GM18505 (cell line): ENCODE measurements around the gene EXPH5.
"Not testable (repeated sequence)": the region's sequence is repeated elsewhere in the genome, so short reads cannot be mapped to it uniquely, and the experiment has no call there.

ENCODE experiments used
- ATAC-seq: cut with Tn5 transposase; IDR thresholded peaks from one replicate; pipeline ENCODE4 v1.9.1; 2021; ENCODE audit not compliant: unreplicated experiment
- POLR2A ChIP-seq: IDR thresholded peaks from 4 replicates; pipeline ENCODE4 v1.6.1; 2011; ENCODE audit warnings: borderline replicate concordance; ENCODE audit not compliant: insufficient read depth, insufficient read length; ENCODE audit errors: extremely low read depth

EXPH5 gene, protein sequence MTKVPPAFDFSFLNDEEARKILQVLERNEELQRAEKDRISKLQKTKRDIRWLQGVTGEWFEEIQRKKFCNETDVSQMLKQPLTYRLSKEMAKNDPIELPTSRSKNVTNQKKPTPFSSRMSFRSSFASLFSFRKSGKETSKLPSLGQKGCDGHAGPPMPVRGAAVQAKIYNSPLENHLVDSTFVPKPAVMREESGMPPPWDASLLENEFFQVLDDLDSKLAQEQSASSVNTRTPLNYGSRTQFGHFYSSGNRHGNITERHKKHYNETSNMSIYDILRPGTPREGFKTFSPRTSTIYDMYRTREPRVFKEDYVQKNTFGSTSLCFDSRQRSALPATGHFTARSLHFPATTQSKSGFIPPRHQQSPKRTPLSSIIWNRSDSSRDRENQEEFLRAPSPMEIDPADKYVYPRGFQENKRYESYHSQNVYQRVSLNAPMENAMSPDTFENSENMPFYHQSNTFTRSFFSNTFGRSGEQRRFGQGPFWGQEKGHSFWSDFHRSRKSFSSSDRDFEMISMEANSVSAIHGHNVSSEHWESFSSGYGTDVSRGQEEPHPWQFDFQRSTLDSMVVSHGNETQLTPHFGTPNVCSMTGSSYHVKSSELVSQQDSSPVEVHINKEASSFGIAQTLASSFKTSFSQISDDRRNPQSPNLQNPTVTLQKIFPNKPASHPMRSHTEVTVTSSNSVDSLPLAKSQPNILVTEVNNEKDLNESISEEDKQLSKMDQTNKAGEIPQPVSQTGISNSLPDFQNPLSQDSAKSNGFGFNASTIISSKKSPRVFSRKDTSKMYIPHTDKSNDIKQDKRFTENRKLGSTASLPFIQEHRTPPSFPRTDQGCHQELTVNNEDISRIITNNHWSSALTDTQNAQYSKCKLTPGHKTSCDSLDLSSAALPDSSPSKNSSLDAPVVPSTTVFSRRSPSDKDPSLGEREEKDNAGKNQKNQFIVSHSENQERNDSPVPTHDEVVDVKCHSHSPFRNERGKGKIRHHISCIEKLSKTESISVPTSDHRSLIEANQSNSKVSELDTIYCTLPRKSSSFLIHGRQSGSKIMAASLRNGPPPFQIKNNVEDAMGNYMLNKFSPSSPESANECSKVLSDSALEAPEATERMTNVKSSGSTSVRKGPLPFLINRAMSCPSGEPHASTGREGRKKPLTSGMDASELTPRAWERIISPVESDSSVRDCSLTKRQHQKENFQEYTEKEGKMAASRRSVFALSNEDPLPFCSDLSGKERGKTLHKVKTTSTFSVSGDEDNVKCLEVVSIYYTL (N-terminal part only)

GRCh38 chr11:108593214-108593922 lies at the start of gene EXPH5:
TSS of gene EXPH5 (minus strand) at chr11:108593768. CDS start at chr11:108593536, 232 bp downstream.
- no peak for TF ChIP-seq POLR2A

GRCh38 chr11:108641752-108642151 lies 48.2 kb upstream of the EXPH5 start:
- ATAC-seq, result not testable (repeated sequence)

More at GRCh38 chr11:108593214-108593922, at the start of gene EXPH5:
- peak; percentile 90 for ATAC-seq

DNA sequence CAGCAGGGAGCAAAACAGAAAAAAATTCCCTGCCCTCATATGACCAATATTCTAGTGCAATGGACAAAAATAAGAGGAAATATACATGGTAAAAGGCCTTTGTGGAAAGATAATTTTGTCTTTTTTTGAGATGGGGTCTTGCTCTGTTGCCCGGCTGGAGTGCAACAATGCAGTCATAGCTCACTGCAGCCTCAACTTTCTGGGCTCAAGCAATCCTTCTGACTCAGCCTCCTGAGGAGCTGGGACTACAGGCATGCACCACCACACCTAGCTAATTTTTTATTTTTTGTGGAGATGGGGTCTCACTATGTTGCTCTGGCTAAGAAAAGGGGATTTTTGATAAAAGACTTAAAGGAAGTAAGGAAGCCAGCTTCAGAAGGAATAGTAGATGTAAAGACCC lies 45.6 kb upstream of the EXPH5 start:
- no peak for ATAC-seq
- no peak for TF ChIP-seq POLR2A

GRCh38 chr11:108636222-108636621 lies 42.7 kb upstream of the EXPH5 start:
- no peak for TF ChIP-seq POLR2A
- no peak for ATAC-seq

DNA sequence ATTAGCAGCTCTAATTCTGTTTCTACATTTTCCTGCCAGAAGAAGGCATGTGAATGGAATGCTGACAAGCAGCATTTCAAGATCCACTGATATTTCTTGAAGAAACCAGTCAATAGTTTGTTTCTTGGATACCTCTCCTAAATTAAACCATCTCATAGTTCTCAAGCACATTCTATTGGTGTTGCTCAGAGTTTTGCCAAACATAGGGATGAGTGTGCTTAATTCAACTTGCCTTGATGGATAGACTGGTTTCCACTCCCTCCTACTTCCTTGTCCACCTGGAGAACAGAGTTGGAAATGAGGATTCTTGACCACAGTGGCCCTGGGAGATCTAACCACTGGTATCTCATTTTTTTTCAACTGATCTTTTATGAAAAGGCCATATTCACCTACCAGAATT lies 41.5 kb upstream of the EXPH5 start:
- ATAC-seq, result no peak
- no peak for TF ChIP-seq POLR2A

- ATAC-seq, result no peak
- no peak for TF ChIP-seq POLR2A
Measured at GRCh38 chr11:108632041-108632704, 38.6 kb upstream of the EXPH5 start.

DNA sequence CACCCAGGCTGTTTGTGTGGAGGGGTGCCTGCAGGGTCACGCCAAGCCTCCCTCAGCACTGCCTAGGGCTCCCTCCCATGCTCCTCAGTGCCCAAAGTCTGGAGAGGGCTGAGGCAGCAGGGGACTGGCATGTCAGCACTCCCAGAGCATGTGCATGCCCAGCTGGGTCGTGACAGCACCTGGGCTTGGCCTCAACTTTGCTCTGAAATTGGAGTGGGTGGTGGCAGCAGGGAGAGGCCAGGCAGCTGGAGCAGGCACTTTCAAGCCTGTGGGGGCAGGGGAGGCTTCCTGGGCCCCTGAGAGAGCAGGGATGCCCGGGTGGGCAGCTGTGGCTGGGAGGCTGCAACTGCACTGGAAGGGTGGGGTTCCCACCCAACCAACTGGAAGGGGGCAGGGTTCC lies 35.7 kb upstream of the EXPH5 start:
- no peak for TF ChIP-seq POLR2A
- ATAC-seq, result no peak

GRCh38 chr11:108628812-108629211 lies 35.2 kb upstream of the EXPH5 start:
- no peak for ATAC-seq
- no peak for TF ChIP-seq POLR2A

DNA sequence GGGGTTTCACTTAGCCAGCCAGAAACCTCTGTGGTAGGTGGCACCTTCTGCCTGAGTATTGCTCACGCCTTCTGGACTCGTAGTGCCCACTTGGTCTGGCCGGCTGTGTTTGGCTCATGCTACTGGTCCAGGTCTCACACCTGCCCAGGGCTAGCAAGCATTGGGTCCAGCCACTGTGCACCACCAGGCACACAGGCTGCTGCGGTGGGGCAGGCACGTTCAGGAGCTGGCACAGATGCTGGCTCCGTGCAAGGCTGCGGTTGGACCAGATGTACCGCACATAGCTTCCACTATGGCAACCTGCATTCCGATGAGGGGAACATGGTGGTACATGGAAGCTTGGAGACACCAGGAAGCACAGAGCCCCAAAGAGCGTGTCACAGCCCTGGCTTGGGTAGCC lies 34.8 kb upstream of the EXPH5 start:
- TF ChIP-seq POLR2A, result no peak
- ATAC-seq, result no peak

DNA sequence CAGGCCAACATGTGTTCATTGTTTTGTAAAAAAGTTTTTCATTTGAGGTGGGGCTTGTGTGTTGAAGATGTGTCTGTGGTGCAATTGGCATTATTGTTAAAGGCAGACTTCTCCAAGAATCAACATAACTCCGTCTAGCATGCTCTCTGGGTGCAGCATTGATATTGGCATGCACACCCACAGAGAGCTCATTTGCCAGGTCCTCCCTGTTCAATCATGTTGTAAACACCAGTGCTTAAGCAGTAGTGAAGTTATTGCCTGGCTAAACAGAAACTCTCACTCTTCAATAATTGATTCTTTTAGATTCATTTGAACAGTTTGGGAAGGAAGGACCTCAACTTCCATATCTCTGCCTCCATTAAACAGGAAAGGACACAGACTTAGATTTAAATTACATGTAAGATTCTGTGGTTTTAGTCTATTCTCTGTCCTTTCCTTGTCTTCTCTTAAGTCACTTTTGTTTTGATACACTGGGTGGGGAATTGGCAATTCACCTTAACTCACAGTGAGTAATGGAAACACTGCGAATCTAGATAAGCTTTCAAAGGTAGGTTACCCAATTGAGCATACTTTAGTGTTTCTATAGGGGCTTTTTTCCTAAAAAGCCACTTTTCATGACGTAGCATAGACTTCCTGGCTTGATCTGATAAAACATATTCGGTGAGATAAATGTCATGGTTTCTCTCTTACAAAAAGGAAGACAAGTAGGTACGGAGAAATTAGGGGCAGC lies 30.8 kb upstream of the EXPH5 start:
- TF ChIP-seq POLR2A, result no peak
- ATAC-seq, result no peak

DNA sequence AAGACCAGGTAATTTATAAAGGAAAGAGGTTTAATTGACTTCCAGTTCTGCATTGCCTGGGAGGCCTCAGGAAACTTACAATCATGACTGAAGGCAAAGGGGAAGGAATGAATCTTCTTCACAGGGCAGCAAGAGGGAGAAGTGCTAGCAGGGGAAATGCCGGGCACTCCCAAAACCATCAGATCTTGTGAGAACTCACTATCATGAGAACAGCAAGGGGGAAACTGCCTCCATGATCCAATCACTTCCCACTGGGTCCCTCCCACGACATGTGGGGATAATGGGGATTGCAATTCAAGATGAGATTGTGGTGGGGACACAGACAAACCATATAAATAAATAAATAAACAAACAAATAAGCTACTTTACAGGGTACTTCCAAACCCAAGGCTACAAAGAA lies 28.8 kb upstream of the EXPH5 start:
- no peak for ATAC-seq
- no peak for TF ChIP-seq POLR2A
